ENCODE measurements around the gene RPL38. TPM values are rescaled to one million over a fixed set of nuclear protein-coding genes. Genes with fewer than 3 reads are reported as not detected.

RPL38 gene
- total and polyA plus RNA-seq, 5 experiments from 2014 or later = 2,061 to 2,688 (median 2,282) TPM

DNA sequence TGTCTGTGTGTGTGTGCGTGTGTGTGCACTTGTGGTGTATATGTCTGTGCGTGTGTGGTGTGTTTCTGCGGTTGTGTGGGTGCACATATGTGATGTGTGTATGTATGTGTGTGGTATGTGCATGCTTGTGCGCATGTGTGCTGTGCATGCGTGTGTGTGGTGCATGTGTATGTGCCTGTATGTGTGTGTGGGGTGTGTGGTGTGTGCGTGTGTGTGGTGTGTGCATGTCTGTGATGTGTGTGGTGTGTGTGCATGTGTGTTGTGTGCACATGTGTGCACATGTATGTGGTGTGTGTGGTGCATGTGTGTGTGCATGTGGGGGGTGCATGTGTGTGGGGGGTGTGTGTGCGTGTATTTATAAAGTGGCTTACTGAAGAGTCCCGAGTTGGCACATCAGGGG is 47.6 kb downstream of the RPL38 start:
- H3K4me3 Mint-ChIP-seq = no peak overlapping the region
- peaks cover 0 to 9% (median 6%) of the 10 kb centered on the region in 4 donors for H3K4me1 Mint-ChIP-seq
- no peaks in the 10 kb centered on the region for H3K36me3 Mint-ChIP-seq
- POLR2A ChIA-PET = no interaction called here
- H3K27me3 Mint-ChIP-seq = no peaks in the 10 kb centered on the region
- no peak for ATAC-seq
- no peak for DNase-seq
- no peaks in the 10 kb centered on the region for H3K9me3 Mint-ChIP-seq
- no peak overlapping the region for H3K27ac Mint-ChIP-seq

DNA sequence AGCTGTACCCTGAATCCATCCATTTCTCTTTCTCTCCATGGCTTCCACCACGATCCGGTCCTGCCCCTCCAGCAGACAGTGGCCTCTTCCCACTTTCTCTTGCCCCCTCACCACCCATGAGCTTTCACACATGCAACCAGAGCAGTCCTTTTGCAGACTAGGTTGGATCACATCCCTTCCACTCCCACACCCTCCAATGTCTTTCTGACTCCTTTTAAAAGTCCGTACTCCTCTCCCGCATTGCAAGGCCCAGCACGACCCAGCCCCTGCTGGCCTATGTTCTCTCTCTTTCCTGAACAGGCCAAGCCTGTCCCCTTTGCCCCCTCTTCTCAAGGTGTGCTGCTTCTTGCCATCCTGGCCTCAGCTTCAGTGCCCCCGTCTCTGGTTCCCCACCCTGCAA is 48.1 kb downstream of the RPL38 start:
- Mint-ChIP-seq H3K4me1 (peaks cover 0 to 9% (median 6%) of the 10 kb centered on the region in 4 donors), H3K36me3 (no peaks in the 10 kb centered on the region), H3K27me3 (no peaks in the 10 kb centered on the region), H3K4me3 (no peak overlapping the region), H3K9me3 (no peaks in the 10 kb centered on the region), H3K27ac (peak overlapping the region in 1 of 10 donors; percentile 79)
- ATAC-seq = no peak
- POLR2A ChIA-PET = no interaction called here
- no peak for DNase-seq

DNA sequence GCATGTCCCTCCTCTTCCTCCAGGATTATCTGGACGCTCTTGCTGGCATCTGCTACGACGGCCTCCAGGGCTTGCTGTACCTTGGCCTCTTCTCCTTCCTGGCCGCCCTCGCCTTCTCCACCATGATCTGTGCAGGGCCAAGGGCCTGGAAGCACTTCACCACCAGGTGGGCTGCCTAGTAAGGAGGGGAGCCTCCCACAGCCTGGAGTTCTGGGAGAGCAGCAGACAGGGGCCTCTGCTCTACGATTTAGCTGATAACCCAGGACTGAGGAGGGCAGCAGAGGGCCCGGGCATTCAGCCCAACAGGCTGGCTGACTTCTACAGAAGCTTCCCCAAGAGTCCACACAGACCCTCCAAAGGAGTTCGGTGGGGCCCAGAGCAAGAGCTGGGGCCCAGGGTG is 48.7 kb downstream of the RPL38 start:
- POLR2A ChIA-PET = no interaction called here
- no peak overlapping the region for H3K4me3 Mint-ChIP-seq
- no peaks in the 10 kb centered on the region for H3K36me3 Mint-ChIP-seq
- H3K4me1 Mint-ChIP-seq = peaks cover 0 to 9% (median 6%) of the 10 kb centered on the region in 4 donors
- no peaks in the 10 kb centered on the region for H3K27me3 Mint-ChIP-seq
- H3K27ac Mint-ChIP-seq = peak overlapping the region in 1 of 10 donors; percentile 79
- no peak for DNase-seq
- H3K9me3 Mint-ChIP-seq = no peaks in the 10 kb centered on the region
- ATAC-seq = no peak

DNA sequence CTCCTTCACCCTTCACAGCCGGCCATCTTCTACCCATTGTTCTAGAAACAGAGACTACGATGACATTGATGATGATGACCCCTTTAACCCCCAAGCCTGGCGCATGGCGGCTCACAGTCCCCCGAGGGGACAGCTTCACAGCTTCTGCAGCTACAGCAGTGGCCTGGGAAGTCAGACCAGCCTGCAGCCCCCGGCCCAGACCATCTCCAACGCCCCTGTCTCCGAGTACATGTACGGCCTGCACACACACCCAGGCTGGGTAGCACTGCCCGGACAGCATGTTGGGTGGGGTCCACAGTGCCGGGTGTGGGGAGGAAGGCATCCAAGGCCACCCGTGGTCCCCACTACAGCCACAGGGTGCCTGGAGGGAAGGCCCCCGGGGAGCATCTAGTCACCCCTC is 49.6 kb downstream of the RPL38 start:
- Mint-ChIP-seq H3K27me3 (no peaks in the 10 kb centered on the region), H3K36me3 (no peaks in the 10 kb centered on the region), H3K27ac (peak overlapping the region in 1 of 10 donors; percentile 79), H3K4me3 (no peak overlapping the region), H3K4me1 (peaks cover 0 to 9% (median 6%) of the 10 kb centered on the region in 4 donors), H3K9me3 (no peaks in the 10 kb centered on the region)
- POLR2A ChIA-PET = no interaction called here
- no peak for DNase-seq
- no peak for ATAC-seq

DNA sequence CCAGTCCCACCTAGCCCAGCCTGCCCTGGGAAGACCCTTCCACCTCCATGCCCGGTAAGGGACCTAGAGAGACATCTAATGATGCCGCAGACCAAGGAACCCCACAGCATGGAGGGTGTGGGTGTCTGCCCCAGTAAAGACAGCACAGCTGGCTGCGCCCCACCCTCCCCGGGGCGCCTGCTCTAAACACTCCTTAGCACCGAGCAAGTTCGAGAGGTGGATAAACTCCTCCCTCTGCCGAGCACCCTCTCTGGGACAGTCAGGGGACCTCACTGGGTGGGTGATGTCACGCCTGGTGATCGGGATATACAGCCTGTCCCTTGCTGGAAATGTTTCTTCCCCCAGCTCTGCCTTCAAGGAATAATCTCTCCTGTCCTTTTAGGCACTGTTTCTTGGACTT is 53.8 kb downstream of the RPL38 start:
- Mint-ChIP-seq H3K4me1 (peaks cover 0 to 3% (median 0%) of the 10 kb centered on the region in 4 donors), H3K36me3 (no peaks in the 10 kb centered on the region), H3K27ac (peak overlapping the region in 1 of 10 donors; percentile 34), H3K4me3 (no peak overlapping the region), H3K9me3 (no peaks in the 10 kb centered on the region), H3K27me3 (no peaks in the 10 kb centered on the region)
- ATAC-seq (no peak), DNase-seq (no peak)
- POLR2A ChIA-PET = no interaction called here

DNA sequence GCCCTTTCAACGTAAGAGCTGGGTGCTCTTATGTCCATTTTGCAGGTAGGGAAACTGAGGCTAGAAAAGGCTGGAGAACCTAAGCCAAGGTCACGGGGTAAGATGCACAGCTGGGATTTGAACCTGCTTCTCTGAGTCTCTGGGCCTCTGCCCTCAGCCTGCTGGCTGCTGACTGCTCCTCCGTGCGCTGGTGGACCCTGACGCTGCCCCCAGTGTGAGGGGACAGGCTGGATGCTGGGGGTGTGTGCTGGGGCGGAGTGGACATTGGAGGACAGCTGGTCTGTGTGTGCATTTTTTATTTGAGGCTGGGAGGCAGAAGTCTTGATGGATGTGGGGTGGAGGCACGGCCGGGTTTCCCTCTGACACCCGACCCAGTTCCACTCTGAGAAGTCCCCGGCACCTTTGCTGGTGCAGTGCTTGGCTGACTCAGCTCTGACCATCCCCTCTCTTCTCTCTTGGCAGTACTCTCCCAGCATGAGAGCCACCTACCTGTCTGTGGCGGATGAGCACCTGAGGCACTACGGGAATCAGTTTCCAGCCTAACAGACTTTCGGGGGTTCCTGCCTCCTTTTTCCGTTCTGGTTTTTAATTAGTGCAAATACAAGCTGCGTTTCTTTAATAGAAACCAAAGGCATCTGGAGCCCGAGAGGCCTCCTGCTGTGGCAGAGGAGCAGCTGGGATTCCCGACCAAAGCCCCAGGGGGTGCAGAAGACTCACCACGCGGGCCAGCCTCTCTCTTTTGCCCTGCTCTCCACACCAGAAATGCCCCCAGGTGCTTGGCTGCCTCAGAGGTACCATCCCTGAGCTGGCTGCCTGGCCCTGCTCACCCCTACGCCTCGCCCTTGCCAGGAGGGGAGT is 56.4 kb downstream of the RPL38 start:
- POLR2A ChIA-PET = interaction anchor here (1.0 to 1.1 kb wide), 2 partner anchors 27 to 37 kb away, joined by 3 read pairs; no protein-coding TSS in a partner anchor
- Mint-ChIP-seq H3K9me3 (no peaks in the 10 kb centered on the region), H3K27ac (peak overlapping the region in 1 of 10 donors; percentile 77), H3K36me3 (no peaks in the 10 kb centered on the region), H3K27me3 (no peaks in the 10 kb centered on the region), H3K4me3 (no peak overlapping the region), H3K4me1 (peaks cover 0 to 3% (median 0%) of the 10 kb centered on the region in 4 donors)
- ATAC-seq (no peak), DNase-seq (no peak)

Other genes with a start within 250 kb of the RPL38 start
- gene TTYH2, start 9.9 kb downstream of the RPL38 start, total RNA-seq = 1 to 10 TPM; 7.5 to 9.6 TPM
- gene TTYH2, start 9.9 kb downstream of the RPL38 start, polyA plus RNA-seq = 1 to 10 TPM in 2 of 3 donors, under 1 TPM in 1; 0.57 to 2.2 (median 1.8) TPM
- under 1 TPM; 0.38 to 0.42 TPM for gene DNAI2, start 70.6 kb downstream of the RPL38 start, total RNA-seq
- gene DNAI2, start 70.6 kb downstream of the RPL38 start, polyA plus RNA-seq = under 1 TPM; 0.09 to 0.28 (median 0.11) TPM
- gene KIF19, start 122.5 kb downstream of the RPL38 start, total RNA-seq = not detected
- 1 to 10 TPM in 1 of 3 donors, not detected in 2; 1.1 TPM for gene KIF19, start 122.5 kb downstream of the RPL38 start, polyA plus RNA-seq
- not detected for gene BTBD17, start 158.2 kb downstream of the RPL38 start, total RNA-seq
- not detected for gene BTBD17, start 158.2 kb downstream of the RPL38 start, polyA plus RNA-seq
- not detected for gene GPR142, start 163.8 kb downstream of the RPL38 start, total RNA-seq
- under 1 TPM in 1 of 3 donors, not detected in 2; 0.10 TPM for gene GPR142, start 163.8 kb downstream of the RPL38 start, polyA plus RNA-seq
- not detected for gene GPRC5C, start 228.4 kb downstream of the RPL38 start, total RNA-seq
- under 1 TPM in 1 of 3 donors, not detected in 2; 0.09 TPM for gene GPRC5C, start 228.4 kb downstream of the RPL38 start, polyA plus RNA-seq

All from naive thymus-derived CD8-positive, alpha-beta T cell (primary cell).